Lung microvascular endothelial cell (primary cell): ENCODE results near the gene SOX1. TPM values are rescaled to one million over a fixed set of nuclear protein-coding genes. Genes with fewer than 3 reads are reported as not detected.

Experiments used
- DNase-seq, 2 donors: peaks; one replicate each; pipeline versions ENCODE4 v3.0.0 to v3.0.0-alpha.2; 2010; ENCODE audit warnings: low read depth in 2 of 2
- total RNA-seq: library from RNA; depleted of rRNA; stranded (reverse); fragments of >200 nt; gene quantifications from 2 replicates; pipeline ENCODE4 v1.2.1, GENCODE V29; 2014

Gene SOX1
- total RNA-seq, 1 donor from 2014 or later: not detected

- no peak for DNase-seq
Observed at GRCh38 chr13:112071723-112072533, 5.0 kb downstream of the SOX1 start.

DNA sequence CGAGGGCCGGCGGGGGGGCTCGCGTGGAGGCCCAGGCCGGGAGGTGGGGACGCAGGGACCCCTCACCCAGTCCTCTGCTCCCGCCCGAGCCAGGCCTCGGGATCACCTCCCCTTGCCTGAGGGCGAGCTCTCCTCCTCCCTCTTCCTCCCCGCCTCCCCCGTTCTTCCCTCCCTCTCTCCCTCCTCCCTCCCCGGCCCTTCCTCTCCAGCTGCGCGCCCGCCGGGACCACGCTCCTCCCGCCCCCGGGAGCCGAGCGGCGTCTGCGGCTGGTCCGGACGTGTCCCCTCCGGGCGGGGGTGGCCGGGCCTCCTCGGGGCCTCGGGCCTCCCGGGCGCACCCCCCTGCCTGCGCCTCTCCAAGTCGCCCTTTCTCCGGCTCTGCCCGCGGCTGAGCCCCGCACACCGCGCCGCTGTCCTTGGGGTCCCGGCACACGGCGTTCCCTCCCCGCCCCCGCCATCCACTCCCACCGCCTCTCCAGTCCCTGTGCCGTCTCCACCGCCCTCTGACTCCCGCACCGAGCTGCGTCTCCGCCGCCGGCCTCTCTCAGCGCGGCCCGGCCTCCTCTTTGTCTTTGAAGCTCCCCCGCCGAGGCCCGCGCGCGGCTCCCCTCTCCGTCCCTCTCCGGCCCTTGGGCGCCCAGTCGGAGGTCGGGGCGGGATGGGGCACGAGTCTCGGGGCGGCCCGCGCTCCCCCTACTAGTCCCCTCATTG is 5.7 kb downstream of the SOX1 start:
- no peak for DNase-seq

DNA sequence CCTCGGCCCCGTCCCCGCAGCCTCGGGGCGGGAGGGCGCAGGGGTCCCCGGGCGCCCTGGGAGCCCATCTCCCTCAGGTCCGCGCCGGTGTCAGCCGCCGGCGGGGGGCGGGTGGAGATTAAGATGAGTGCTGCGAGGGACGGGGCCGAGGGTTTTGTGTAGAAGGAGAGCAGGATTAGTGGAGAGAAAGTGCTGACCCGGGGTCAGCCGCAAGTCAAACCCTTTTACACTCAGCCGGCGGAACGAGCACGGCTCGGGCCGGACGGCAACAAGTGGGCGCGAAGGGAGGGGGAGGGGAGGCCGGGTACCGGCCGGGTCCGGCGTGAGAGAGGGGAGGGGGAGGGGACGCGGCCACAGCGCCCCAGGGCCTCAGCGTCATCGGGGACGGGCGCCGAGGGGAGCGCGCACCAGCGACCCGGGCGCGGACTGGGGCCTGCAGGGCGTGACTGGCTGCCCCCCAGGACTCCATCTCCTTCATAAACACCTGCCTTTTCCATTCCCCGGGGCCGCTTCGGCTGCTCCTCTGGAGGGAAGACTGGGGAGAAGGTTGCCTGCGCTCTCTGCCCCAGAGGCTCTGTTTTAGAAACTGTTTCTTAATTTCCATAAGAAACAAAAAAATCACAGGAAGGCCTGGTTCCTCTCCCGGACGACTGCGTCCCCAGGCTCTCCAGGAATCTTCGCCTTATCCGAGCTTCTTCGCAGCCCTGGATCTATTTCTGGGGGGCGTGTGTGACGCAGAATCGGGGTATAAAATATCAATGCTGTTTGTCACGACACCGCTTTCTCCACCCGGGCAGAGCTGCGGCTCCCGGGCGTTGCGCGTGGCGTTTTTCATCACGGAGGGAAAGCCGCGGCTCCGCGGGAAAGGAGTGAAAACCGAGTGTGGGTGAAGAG is 6.5 kb downstream of the SOX1 start:
- no peak for DNase-seq

DNA sequence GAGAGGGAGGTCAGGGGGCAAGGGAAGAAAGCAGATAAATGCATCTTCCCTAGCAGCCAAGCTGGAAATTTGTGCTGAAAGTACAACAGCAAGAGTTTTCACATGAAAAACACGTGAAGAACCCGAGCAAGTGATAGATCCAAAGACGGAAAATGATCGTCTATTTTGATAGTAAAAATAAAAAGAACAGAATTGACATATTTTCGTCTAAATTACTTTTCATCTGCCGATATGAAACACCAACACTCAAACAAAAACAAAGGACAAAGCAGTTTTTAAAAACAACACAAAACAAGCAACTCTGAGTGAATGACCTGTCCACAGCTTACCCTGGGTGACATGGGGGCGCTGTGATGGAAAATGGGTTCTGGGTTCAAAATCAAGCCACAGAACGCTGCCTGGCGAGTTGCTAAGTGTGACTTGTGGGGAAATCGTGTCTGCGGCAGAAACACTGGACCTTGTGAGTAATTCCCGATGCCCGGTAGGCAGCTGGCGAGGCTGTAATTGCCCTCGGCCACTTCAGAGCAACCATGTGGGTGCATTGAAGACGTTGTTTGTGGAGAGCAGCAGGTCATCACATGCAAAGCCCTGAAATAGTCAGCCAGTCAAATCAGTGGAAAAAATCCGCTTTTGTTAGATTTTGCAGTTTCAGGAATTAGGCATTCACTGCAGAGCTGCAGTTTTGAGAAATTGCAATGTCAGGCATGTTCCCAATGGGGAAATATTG is 7.4 kb downstream of the SOX1 start:
- DNase-seq: no peak

- DNase-seq: no peak
Observed at GRCh38 chr13:112077729-112078128, 10.8 kb downstream of the SOX1 start.

GRCh38 chr13:112078216-112078615 is 11.3 kb downstream of the SOX1 start:
- no peak for DNase-seq

DNA sequence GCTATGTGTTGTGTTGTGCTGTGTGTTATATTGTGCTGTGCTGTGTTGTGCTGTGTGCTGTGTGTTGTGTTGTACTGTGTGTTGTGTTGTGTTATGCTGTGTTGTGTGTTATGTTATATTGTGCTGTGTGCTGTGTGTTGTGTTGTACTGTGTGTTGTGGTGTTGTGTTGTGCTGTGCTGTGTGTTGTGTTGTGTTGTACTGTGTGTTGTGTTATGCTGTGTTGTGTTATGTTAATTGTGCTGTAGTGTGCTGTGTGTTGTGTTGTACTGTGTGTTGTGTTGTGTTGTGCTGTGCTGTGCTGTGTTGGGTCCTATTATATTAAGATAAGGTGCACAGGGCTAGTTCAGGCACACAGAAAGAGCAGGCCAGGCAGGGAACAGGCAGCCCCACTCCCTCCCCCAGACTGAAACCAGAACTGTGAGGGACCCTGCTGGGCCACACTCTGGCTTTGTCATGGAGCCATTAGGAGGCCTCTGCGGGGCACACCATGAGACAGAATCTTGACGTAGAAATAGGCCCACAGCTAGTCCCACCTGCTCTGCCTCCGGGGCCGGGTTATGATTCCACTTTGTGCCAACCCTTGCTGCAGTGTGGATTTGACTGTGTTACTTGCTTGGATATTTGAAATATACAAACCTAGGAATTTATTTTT is 12.1 kb downstream of the SOX1 start:
- DNase-seq: no peak

DNA sequence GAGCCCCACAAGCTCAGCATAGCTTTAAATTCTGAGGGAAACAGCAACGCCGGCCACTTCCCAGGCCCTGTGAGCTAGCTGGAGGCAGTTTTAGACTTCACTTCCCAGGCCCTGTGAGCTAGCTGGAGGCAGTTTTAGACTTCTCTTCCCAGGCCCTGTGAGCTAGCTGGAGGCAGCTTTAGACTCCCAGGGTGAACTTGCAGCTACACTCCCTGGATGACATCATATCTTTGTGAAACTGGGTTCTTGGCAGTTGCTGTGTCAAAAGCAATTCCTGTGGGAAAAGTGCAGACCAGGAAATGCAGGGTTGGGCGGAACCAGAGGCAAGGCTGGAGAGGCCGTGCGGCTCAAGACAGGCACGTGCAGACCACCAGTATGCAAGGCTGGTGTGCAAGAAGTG is 12.7 kb downstream of the SOX1 start:
- peak in 1 of 2 donors; percentile 6 for DNase-seq

DNA sequence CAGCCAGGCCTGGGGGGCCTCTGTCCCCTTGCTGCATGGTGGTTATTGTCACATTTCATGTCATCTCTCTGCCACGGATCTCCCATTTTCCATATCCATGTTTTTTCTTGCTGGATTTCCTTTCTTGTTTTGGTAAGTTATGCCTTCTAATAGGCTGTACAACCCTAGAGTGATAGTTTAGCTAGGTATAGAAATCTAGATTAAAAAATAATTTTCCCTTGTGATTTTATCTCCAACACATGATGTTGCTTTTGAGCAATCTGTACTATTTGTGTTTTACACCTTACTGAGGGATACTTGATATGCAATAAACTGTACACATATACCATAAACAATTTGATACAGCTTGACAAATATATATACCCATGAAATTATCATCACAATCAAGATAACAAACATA is 17.0 kb downstream of the SOX1 start:
- no peak for DNase-seq

- no peak for DNase-seq
Observed at GRCh38 chr13:112092453-112092852, 25.5 kb downstream of the SOX1 start.

DNA sequence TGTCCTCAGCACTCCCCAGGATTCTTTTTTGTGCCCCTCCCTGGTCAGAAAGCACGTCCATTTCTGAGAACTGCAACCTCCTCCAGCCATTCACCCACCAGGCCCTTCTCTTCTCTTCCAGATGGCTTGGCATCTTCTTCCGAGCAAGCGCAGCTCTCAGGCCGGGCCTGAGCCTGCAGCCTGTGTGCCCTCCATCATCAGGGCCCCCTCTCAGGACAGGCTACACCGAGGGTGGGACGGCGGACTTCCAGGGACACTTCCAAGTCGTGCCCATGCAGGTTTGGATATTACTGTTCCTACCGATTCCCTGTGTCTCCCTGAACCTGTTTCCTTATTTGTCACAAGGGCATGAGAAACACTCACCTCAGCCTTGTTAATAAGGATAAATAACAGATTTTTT is 28.4 kb downstream of the SOX1 start:
- no peak for DNase-seq

GRCh38 chr13:112096959-112097358 is 30.0 kb downstream of the SOX1 start:
- no peak for DNase-seq

- no peak for DNase-seq
Observed at GRCh38 chr13:112097770-112098169, 30.8 kb downstream of the SOX1 start.

GRCh38 chr13:112098699-112099098 is 31.8 kb downstream of the SOX1 start:
- no peak for DNase-seq

DNA sequence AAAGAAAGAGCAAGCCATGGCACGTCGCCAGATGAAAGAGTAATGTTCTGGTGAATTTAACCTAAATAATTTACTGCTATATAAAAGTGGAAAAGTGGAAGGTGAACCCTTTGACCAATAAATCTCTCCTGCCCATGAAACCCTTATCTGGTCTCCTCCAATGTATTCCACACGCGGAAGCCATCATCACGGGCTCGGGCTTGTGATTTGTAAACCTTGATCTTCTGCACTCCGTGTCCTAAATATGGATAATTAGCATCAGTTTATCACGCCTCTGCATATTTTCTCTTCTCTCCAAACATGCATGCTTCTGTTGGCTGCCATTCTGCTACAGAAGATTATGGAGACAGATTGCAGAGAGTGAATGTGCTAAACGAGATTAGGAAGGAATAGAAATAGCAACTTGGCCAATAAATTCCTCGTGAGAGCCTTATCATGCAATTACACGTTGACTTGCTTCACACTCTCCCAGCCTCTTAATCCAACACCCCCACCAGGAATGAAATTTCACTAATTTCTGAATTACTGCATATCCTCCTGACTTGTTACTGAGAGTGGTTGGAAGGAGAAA is 34.5 kb downstream of the SOX1 start:
- DNase-seq: no peak

DNA sequence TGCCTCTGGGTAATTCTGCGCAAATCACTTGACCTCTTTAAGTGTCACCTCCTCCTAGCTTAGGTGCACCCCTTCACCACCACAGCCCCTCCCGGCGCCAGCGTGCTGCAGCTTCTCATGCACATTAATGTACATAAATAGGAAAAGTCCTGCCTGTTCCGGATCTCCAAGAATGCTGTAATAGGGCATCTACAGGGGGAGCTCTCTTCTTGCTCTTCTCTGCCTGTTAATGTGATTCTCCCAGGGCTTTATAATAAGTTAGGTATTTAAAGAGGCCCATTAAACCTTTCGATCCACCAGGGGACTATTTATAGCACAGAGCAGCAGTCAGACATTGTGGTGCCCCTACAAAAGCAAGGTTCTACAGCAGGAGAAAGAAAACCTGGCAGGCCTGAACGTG is 35.3 kb downstream of the SOX1 start:
- no peak for DNase-seq

GRCh38 chr13:112103260-112103838 is 36.4 kb downstream of the SOX1 start:
- no peak for DNase-seq

GRCh38 chr13:112103961-112104880 is 37.3 kb downstream of the SOX1 start:
- no peak for DNase-seq

- no peak for DNase-seq
Observed at GRCh38 chr13:112104881-112105234, 37.9 kb downstream of the SOX1 start.
